OCI-M1 (cell line): ENCODE results near the gene CCDC122.

Experiments
- DNase-seq: peaks from one replicate; lab custom pipeline; 2025; lab: John Stamatoyannopoulos, UW

The CCDC122 gene

GRCh38 chr13:43802511-43802910 lies 77.0 kb downstream of the CCDC122 start:
- DNase-seq, result no peak

- no peak for DNase-seq
Measured at GRCh38 chr13:43800828-43801227, 78.7 kb downstream of the CCDC122 start.

GRCh38 chr13:43799191-43799590 lies 80.3 kb downstream of the CCDC122 start:
- DNase-seq, result no peak

- DNase-seq, result peak; percentile 12
Measured at GRCh38 chr13:43797869-43798268, 81.7 kb downstream of the CCDC122 start.

- DNase-seq, result no peak
Measured at GRCh38 chr13:43797159-43797558, 82.4 kb downstream of the CCDC122 start.

- no peak for DNase-seq
Measured at GRCh38 chr13:43794416-43794815, 85.1 kb downstream of the CCDC122 start.

GRCh38 chr13:43792076-43792881 lies 87.3 kb downstream of the CCDC122 start:
- DNase-seq, result no peak

- DNase-seq, result no peak
Measured at GRCh38 chr13:43787997-43788396, 91.5 kb downstream of the CCDC122 start.

GRCh38 chr13:43787518-43787891 lies 92.0 kb downstream of the CCDC122 start:
- no peak for DNase-seq

GRCh38 chr13:43786766-43787517 lies 92.6 kb downstream of the CCDC122 start, which contains the start of gene ENOX1:
Gene ENOX1 (minus strand): TSS chr13:43786972.
- no peak for DNase-seq

GRCh38 chr13:43786472-43786765 lies 93.1 kb downstream of the CCDC122 start:
- DNase-seq, result no peak
